Panc1 (cell line): ENCODE results near the gene PRMT3.
"Not testable (repeated sequence)": the region's sequence is repeated elsewhere in the genome, so short reads cannot be mapped to it uniquely, and the experiment has no call there.

Experiments
- TF ChIP-seq, protein P1 (sequence below): fragments of 450-650 bp; IDR thresholded peaks from 2 replicates; pipeline ENCODE4 v1.5.1; 2017; ENCODE audit warnings: mild to moderate bottlenecking
- TF ChIP-seq, protein P2 (sequence below), 2 experiments: IDR thresholded peaks; 2 replicates each; pipeline ENCODE4 v1.6.1; 2011 to 2012; ENCODE audit warnings: low read depth in 2 of 2, control low read depth in 1 of 2, low read length in 1 of 2, mild to moderate bottlenecking in 1 of 2, moderate library complexity in 1 of 2; ENCODE audit not compliant: insufficient read depth in 1 of 2

DNA sequence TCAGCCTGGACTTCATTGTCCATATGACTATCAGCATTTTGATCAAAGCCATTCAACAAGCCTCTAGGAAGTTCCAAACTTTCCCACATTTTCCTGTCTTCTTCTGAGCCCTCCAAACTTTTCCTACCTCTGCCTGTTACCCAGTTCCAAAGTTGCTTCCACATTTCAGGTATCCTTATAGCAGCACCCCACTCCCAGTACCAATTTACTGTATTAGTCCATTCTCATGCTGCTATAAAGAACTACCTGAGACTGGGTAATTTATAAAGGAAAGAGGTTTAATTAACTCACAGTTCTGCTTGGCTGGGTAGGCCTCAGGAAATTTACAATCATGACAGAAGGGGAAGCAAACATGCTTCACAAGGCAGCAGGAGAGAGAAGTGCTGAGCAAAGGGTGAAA, 168.9 kb downstream of the PRMT3 start:
- TF ChIP-seq, protein P1, sequence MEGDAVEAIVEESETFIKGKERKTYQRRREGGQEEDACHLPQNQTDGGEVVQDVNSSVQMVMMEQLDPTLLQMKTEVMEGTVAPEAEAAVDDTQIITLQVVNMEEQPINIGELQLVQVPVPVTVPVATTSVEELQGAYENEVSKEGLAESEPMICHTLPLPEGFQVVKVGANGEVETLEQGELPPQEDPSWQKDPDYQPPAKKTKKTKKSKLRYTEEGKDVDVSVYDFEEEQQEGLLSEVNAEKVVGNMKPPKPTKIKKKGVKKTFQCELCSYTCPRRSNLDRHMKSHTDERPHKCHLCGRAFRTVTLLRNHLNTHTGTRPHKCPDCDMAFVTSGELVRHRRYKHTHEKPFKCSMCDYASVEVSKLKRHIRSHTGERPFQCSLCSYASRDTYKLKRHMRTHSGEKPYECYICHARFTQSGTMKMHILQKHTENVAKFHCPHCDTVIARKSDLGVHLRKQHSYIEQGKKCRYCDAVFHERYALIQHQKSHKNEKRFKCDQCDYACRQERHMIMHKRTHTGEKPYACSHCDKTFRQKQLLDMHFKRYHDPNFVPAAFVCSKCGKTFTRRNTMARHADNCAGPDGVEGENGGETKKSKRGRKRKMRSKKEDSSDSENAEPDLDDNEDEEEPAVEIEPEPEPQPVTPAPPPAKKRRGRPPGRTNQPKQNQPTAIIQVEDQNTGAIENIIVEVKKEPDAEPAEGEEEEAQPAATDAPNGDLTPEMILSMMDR: not testable (repeated sequence)
- TF ChIP-seq, protein P2, sequence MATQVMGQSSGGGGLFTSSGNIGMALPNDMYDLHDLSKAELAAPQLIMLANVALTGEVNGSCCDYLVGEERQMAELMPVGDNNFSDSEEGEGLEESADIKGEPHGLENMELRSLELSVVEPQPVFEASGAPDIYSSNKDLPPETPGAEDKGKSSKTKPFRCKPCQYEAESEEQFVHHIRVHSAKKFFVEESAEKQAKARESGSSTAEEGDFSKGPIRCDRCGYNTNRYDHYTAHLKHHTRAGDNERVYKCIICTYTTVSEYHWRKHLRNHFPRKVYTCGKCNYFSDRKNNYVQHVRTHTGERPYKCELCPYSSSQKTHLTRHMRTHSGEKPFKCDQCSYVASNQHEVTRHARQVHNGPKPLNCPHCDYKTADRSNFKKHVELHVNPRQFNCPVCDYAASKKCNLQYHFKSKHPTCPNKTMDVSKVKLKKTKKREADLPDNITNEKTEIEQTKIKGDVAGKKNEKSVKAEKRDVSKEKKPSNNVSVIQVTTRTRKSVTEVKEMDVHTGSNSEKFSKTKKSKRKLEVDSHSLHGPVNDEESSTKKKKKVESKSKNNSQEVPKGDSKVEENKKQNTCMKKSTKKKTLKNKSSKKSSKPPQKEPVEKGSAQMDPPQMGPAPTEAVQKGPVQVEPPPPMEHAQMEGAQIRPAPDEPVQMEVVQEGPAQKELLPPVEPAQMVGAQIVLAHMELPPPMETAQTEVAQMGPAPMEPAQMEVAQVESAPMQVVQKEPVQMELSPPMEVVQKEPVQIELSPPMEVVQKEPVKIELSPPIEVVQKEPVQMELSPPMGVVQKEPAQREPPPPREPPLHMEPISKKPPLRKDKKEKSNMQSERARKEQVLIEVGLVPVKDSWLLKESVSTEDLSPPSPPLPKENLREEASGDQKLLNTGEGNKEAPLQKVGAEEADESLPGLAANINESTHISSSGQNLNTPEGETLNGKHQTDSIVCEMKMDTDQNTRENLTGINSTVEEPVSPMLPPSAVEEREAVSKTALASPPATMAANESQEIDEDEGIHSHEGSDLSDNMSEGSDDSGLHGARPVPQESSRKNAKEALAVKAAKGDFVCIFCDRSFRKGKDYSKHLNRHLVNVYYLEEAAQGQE (IDR thresholded peaks at IDR 0.05; ENCODE audit: insufficient read depth in 1 of 2, low read depth in 2 of 2, low read length in 1 of 2): not testable (repeated sequence)
